Omental fat pad (tissue), 4 donors: ENCODE results near the gene IL31RA. TPM values are rescaled to one million over a fixed set of nuclear protein-coding genes. Genes with fewer than 3 reads are reported as not detected.

Experiments
- ATAC-seq: fragments of 150-250 bp; one replicate; pipeline ENCODE4 v1.9.1; 2016; ENCODE audit warnings: mild to moderate bottlenecking, moderate library complexity; ENCODE audit not compliant: low FRiP score
- DNase-seq: peaks from one replicate; pipeline ENCODE4 v3.0.0-alpha.2; 2019; ENCODE audit warnings: low spot score
- total RNA-seq, 4 donors: library from RNA; depleted of rRNA; stranded (reverse); fragments of >200 nt; gene quantifications; one replicate each; pipeline ENCODE4 v1.1.0, GENCODE V29; 2016
- TF ChIP-seq, protein P1 (sequence below), 3 donors: fragments of 450-650 bp; IDR thresholded peaks; one replicate each; pipeline ENCODE4 v1.5.1; 2016 to 2017; ENCODE audit warnings: antibody characterized with exemption in 3 of 3, mild to moderate bottlenecking in 3 of 3, moderate library complexity in 2 of 3

IL31RA gene
- total RNA-seq, 4 donors from 2014 or later: not detected

DNA sequence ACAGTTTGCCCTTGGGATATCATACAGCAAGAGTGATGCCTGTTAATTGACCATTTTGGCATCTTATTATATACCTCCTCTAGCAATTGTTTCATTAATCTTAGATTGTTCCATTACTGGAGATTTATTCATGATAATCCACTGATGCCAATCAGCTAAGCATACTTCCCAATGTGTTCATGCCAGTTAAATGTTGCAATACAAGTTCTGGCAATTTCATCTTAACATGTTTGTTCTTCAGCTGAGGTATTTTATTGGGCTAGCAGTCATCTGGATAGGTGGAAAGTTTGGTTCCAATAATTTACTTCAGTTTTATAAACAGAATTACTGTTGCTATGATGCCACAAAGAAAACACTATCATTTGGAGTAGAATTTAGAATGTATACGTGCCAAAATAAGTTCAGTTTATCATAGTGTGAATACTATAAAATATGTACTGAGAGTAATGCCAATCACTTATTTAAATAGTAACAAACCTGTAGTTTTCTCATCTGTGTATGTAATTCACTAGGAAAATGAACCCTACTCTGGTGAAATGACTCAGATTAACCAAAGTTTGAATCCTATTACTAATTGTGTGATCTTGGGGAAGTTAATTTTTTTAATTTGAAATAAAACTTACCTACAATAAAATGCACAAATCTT, 27.9 kb upstream of the IL31RA start:
- TF ChIP-seq, protein P1, sequence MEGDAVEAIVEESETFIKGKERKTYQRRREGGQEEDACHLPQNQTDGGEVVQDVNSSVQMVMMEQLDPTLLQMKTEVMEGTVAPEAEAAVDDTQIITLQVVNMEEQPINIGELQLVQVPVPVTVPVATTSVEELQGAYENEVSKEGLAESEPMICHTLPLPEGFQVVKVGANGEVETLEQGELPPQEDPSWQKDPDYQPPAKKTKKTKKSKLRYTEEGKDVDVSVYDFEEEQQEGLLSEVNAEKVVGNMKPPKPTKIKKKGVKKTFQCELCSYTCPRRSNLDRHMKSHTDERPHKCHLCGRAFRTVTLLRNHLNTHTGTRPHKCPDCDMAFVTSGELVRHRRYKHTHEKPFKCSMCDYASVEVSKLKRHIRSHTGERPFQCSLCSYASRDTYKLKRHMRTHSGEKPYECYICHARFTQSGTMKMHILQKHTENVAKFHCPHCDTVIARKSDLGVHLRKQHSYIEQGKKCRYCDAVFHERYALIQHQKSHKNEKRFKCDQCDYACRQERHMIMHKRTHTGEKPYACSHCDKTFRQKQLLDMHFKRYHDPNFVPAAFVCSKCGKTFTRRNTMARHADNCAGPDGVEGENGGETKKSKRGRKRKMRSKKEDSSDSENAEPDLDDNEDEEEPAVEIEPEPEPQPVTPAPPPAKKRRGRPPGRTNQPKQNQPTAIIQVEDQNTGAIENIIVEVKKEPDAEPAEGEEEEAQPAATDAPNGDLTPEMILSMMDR (IDR thresholded peaks at IDR 0.05): no peak
- ATAC-seq (no peak), DNase-seq (no peak)

DNA sequence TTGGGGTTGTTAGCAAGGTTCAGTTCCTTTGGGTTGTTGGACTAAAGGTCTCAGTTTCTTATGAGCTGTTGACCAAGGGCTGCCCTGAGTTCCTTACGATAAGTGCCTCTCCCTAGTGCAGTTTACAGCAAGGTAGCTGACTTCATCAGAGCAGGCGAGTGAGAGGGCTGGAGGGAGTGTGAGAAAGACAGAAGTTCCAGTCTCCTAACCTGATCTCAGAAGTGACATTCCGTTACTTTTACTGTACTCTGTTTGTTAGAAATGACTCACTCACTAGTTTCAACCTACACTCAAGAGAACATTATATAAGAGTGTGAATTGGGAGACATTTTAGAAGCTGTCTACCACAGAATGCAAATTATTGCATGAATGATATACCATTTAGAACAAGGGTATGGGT, 21.2 kb upstream of the IL31RA start:
- ATAC-seq (no peak), DNase-seq (no peak)
- TF ChIP-seq, protein P1 (IDR thresholded peaks at IDR 0.05): no peak

DNA sequence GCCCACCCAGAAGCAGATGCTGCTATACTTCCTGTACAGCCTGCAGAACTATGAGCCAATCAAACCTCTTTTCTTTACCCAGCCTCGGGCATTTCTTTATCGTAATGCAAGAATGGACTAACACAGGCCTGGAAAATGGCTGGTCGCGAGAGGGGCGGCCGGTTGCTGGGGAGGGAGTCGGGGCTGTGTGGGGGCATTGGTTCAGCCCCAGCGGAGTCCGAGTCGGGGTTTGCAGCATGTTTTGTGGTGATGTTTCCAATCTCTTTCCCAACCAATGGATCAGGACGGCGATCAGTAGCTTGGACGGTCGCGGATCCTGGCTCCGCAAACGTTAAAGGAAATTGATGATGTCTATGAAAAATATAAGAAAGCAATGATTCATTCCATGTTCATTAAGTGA, 18.7 kb upstream of the IL31RA start:
- TF ChIP-seq, protein P1 (IDR thresholded peaks at IDR 0.05): no peak
- DNase-seq: no peak
- no peak for ATAC-seq

DNA sequence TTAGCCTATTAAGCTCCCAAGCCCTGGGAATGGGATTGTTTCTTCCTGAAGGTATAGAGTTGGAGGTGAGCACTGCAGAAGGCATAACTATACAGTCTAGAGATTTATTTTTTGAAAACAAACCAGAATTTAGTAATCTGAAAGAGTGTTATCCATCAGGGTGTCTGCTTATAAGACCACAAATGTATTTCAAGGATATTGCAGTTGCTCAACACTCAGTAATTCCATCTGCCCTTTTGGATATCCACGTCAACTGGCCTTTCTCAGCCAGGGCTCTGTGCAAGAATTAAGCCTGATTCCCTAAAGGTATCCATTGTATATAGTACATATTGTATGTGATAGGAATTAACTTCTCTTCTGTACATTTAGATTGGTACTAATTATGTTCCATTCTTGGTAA, 15.0 kb upstream of the IL31RA start:
- TF ChIP-seq, protein P1 (IDR thresholded peaks at IDR 0.05): no peak
- DNase-seq (no peak), ATAC-seq (no peak)

DNA sequence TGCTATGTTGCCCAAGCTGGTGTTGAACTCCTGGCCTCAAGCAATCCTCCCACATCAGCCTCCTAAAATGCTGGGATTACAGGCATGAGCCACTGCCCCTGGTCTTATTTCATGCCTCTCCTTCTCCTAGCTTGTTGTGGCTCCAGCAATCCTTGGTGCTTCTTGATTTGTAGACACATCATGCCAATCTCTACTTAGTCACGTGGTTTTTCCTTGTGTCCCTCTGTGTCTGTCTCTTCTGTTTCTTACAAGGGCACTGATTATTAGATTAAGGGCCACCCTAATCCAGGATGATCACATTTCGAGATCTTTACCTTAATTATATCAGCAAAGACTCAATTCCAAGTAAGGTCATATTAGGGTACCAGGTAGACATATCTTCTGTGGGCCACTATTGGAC, 9.2 kb upstream of the IL31RA start:
- ATAC-seq: no peak

DNA sequence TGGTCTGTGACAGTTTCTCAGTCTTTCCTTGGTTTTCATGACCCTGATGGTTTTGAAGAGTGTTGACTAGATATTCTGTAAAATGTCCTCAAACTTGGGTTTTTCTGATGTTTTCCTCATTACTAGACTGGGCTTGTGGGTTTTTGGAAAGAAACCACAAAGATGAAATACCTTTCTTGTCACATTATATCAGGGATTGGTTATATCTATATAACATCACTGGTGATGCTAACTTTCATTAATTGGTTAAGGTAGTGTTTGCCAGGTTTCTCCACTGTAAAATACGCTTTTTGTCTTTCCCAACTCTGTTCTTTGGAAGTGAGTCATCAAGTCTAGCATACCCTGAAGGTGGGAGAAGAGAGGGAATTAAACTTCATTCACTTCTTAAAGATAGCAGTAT, 3.3 kb upstream of the IL31RA start:
- TF ChIP-seq, protein P1 (IDR thresholded peaks at IDR 0.05): no peak
- DNase-seq (no peak), ATAC-seq (no peak)

More for the DNA sequence above, 9.2 kb upstream of the IL31RA start:
- no peak for DNase-seq
- TF ChIP-seq, protein P1 (IDR thresholded peaks at IDR 0.05): no peak

DNA sequence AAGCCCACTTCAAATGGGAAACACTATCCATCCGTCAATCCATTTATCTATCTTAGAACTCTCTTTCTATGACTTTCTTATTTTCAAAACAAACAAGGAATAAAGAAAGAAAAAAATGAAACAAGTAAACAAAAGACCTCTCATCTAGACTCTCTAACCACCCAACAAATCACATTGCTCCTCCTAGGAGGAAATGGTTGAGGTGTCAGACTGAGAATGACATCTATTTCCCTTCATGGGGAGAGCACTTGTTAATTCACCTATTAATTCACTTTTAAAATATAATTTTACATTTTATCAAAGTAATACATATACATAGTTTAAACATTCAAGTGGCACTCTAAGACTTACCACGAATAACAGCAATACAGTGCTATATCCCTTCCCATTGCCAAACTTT, 2.4 kb upstream of the IL31RA start:
- ATAC-seq (no peak), DNase-seq (no peak)
- TF ChIP-seq, protein P1 (IDR thresholded peaks at IDR 0.05): no peak
